Stimulated activated CD4-positive, alpha-beta T cell treated with anti-CD3 and anti-CD28 coated beads, TNF-alpha, amount 100 ng/mL, for 4 hours (primary cell): ENCODE results near the gene ACADL.

Source experiments
- DNase-seq, 3 experiments: peaks; one replicate each; pipeline ENCODE4 v3.0.0-alpha.2; 2020; ENCODE audit warnings: low read depth in 3 of 3

Gene ACADL

DNA sequence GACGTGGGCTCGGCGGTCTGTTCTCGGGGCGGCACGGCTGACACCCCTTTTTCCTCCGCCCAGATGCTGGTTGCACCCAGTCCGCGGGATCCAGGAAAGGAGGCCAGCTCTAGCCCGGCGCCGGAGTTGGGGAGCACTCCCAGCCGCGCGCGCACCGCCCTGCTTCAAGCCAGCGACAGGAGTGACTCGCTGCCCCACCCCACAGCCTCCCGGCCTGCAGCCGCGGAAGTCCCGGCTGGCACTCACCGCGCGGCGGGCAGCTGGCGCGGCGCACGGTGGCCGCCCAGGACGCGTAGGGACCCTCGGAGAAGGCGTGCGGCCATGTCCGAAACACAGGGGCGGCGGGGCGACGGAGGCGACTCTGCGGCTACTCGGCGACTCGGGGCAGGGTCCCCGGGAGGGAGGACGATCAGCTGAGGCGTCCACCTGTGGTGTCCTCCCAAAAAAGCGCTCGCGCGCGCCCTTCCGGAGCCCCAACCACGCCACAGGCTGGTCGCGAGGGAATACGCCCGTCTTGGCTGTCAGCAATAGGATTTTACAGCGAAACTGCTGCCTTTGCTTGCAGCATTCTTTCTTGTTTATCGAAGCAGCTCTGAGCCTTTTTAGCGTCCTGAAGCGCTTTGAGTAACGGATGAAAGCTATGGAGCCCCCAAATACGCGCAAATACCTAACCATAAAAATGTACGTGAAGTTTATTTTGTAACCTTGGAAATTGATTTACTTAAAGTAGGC lies at the start of gene ACADL:
TSS of gene ACADL (minus strand) at position 507 of the 732 bp plus-strand sequence. CDS start at position 323, 184 bp downstream.
- DNase-seq = no peak

GRCh38 chr2:210271300-210271699 lies 46.1 kb upstream of the ACADL start:
- DNase-seq = no peak

- DNase-seq = no peak
Observed at GRCh38 chr2:210269148-210269547, 43.9 kb upstream of the ACADL start.

DNA sequence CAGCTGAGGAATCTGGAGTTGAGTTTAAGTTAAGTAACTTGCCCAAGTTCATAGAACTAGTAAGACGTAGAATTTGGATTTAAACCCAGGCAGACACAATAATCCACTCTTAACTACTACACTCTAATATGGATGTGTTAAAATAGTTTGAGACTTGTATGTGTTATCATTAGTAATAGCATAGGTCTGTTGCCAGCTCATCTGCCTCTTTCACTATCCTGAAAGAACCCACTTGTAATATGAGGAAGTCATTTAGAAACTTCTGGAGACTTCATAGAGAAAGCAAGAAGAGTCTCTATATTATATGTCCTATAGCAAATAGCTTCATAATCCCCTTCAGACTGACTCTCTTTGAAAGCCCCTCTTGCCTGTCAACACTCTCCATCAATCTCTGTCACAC lies 43.0 kb upstream of the ACADL start:
- DNase-seq = no peak

GRCh38 chr2:210267698-210268097 lies 42.5 kb upstream of the ACADL start:
- no peak for DNase-seq

DNA sequence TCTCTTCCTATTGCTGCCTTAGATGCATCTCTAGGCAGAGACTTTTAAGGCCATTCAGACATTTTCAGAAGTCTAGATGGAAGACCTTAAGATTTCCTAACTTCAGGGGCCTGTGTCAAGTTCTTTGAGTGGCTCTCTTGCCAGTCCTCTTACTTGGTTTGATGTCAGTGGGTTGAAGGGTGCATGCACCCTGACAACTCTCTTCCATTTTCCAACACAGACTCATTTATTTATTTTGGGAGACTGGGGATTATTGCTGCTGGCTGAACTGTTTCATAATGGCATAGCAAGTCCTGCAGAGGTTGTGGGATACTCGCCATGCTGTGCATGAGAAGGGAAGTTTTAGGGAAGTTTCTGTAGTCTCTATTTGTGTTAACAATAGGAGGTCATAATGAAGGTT lies 39.0 kb upstream of the ACADL start:
- DNase-seq = no peak

GRCh38 chr2:210263841-210264240 lies 38.6 kb upstream of the ACADL start:
- DNase-seq = no peak

DNA sequence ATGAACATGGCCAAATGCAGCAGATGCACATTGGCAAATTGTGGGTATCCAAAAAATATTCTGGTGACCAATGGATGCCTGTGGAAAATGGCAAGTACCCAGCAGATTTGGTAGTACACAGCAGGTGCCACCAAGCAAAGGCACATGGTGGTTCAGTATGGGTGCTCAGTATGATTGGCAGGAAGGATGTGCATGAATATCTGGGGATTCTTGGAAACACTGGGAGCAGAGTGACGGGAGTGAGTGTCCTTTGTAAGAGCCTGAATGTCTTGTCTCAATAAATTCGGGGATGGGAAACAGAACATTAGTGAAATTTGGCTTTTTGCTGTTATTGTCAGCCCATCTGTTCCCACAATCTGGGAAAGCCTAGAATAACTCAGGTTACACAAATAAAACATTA lies 36.8 kb upstream of the ACADL start:
- DNase-seq = no peak

DNA sequence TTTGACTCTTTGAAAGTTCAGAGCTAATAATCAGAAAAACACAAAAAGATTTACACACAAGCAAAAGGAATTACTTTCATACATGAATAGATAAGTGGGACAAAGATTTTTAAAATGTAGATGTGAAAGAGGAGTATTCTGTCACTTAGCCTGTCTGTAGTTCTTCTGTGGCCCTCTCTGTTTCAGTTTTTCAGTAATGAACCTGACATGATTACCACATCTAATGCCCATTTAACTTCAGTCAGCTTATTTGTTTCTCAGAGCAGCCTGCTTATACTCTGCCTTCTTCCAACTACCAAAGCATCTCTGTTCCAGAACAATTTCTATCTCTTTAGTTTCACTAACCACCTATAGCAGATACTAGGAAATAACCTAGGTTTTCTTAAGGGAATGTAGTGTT lies 34.4 kb upstream of the ACADL start:
- DNase-seq = no peak

- DNase-seq = no peak
Observed at GRCh38 chr2:210252699-210253606, 27.7 kb upstream of the ACADL start.

DNA sequence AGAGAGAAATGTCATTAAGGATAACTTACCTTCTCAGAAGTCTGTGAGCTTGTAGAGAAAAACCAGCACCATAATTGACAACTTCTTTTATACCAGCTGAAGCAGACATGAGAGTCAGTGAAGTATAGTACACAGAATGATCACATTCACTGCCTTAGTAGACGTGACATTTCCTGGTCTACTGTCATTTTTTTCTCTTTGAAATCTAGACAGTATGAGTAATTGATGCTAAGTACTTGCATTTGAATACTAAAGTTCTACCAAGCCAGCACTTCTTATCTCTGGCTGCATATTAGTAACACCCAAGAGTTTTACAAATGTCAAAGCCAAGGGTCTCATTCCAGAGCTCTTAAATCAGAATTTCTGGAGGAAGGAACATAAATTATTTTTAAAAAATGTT lies 25.4 kb upstream of the ACADL start:
- no peak for DNase-seq

DNA sequence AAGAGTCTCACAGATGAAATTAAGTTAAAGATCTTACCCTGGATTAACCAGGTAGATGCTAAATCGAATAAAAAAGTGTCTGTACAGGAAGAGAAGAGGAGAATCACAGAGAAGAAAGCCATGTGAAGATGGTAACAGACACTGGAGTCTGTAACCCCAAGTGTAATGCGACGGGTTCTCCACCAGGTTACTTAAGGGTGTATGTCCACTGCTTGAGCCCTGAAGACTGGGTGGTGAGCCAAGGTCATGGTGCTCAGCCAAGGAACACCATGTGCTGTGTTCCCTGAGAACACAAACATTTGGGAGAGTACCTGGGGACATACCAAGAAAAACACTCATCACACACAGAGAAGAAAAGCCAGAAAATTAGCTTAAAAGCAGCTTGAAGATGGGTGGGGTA lies 8.2 kb upstream of the ACADL start:
- DNase-seq = no peak

- no peak for DNase-seq
Observed at GRCh38 chr2:210230984-210231383, 5.7 kb upstream of the ACADL start.

GRCh38 chr2:210230518-210230917 lies 5.3 kb upstream of the ACADL start:
- DNase-seq = no peak

GRCh38 chr2:210228586-210228985 lies 3.3 kb upstream of the ACADL start:
- DNase-seq = no peak

DNA sequence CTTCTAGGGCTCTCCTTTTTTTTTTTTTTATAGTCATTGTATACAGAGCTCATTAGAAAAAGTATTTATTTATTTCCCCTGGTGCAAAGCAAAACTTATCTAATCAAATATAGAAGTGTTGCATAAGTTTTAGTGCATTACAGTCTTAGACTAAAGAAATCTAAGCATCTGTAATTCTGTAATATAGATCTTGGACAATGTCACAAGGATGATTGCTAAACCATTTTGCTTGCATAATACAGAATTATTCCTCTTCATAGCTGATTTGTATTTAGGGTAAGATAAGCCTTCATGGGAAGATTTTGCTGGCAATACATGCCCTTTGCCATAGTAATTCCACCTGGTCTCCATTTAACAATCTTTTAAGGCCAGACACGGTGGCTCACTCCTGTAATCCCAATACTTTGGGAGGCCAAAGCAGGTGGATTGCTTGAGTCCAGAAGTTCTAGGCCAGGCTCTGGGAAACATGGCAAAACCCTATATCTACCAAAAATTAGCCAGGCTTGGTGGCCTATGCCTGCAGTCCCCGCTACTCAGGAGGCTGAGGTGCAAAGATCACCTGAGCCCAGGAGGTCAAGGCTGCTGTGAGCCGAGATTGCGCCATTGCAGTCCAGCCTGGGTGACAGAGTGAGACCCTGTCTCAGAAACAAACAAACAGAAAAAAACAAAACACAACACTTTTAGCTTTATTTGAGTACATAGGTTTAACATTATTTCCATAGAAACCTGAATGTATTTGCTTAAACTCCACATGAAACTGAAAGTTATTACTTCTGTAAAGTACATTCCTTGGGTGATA lies 2.2 kb upstream of the ACADL start:
- DNase-seq = no peak

DNA sequence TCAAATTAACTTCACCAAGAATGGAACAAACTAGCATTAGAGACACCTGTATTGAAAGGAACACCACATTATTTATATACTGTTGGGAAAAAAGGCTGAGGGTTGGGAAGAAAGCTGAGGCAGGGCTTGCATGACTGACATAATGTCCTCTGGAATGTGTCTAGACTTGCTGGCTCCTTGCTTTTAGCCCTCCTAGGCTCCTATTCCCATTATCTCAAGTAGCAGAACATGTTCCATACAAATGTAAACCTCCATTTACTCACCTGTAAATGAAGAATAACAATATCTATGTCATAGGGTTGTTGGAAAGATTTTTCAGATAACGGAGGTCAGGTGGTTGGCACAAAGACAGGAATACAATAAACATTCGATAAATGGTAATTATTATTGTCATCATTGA lies 976 bp upstream of the ACADL start:
- no peak for DNase-seq

DNA sequence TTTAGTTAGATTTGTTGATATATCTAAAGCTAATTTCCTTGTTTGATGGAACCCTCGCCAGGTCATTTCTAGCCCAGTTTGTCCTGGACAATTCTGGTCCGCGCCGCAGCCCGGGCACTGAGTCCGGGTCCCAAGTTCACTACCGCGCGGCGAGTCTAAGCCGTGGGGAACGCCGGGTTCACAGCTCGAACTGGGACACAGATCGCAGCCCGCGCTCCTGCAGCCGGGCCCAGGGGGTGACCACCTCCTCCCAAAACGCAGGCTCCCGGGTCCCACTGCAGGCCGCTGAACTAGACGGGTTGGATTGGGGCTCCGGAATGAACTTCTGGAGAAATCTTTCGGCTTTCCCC lies 681 bp downstream of the ACADL start:
- DNase-seq = no peak

- DNase-seq = no peak
Observed at GRCh38 chr2:210215120-210215519, 10.1 kb downstream of the ACADL start.

DNA sequence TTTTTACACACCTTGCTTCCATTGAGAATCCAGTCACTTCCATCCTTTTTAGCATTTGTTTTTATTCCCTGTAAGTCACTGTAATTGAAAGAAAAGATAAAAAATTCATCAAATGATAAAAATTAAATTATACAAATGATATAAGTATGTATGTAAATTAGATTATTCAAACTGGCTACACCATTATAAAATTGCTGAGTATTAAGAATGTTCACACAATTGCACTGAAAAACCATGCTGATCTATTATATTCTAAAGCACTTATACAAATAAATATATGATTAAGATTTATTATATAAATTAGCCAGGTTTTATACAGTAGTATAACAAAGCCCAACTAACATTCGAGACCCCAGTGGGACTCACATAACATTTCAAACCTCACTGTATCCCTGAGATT lies 15.1 kb downstream of the ACADL start:
- DNase-seq = no peak

GRCh38 chr2:210207929-210208328 lies 17.3 kb downstream of the ACADL start:
- no peak for DNase-seq

GRCh38 chr2:210203558-210203957 lies 21.7 kb downstream of the ACADL start:
- DNase-seq = no peak
